ENCODE measurements around the gene PCDH9. TPM values are rescaled to one million over a fixed set of nuclear protein-coding genes. Genes with fewer than 3 reads are reported as not detected.
A peak's percentile ranks its signal among the peaks of the same experiment; 100 is the strongest.

The PCDH9 gene
- polyA plus RNA-seq, 1 of the 3 experiments (the other 2 are of a cell fraction) = 1.3 TPM

DNA sequence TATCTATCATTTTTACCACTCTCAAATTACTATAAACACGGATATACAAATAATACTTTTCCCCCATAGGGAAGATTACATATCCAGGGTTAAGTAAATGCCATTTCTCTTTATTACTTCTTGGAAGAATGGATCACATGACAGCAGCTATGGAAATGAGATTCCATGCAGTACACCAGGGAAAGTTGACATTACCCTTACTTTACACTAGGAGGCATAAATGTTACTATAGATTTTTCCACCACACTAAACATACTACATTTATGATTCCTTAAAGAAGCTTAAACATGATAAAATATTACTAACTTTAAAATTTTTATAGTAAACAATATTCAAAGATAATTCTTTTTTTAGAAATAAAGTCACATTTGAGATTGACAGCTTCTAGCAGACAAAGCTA lies 611.4 kb downstream of the PCDH9 start:
- no peaks in the 10 kb centered on the region for H3F3A ChIP-seq (replicated peaks; ENCODE audit: insufficient read depth)
- peak; percentile 60 for TF ChIP-seq CTCF (IDR thresholded peaks at IDR 0.05)
- TF ChIP-seq, protein P1, sequence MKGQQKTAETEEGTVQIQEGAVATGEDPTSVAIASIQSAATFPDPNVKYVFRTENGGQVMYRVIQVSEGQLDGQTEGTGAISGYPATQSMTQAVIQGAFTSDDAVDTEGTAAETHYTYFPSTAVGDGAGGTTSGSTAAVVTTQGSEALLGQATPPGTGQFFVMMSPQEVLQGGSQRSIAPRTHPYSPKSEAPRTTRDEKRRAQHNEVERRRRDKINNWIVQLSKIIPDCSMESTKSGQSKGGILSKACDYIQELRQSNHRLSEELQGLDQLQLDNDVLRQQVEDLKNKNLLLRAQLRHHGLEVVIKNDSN (IDR thresholded peaks at IDR 0.05; ENCODE audit: borderline replicate concordance, low read depth) = peak; percentile 44; the same call in 1 of the 2 replicates
- TF ChIP-seq, protein P2, sequence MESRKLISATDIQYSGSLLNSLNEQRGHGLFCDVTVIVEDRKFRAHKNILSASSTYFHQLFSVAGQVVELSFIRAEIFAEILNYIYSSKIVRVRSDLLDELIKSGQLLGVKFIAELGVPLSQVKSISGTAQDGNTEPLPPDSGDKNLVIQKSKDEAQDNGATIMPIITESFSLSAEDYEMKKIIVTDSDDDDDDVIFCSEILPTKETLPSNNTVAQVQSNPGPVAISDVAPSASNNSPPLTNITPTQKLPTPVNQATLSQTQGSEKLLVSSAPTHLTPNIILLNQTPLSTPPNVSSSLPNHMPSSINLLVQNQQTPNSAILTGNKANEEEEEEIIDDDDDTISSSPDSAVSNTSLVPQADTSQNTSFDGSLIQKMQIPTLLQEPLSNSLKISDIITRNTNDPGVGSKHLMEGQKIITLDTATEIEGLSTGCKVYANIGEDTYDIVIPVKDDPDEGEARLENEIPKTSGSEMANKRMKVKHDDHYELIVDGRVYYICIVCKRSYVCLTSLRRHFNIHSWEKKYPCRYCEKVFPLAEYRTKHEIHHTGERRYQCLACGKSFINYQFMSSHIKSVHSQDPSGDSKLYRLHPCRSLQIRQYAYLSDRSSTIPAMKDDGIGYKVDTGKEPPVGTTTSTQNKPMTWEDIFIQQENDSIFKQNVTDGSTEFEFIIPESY (IDR thresholded peaks at IDR 0.05; ENCODE audit: borderline replicate concordance, low read depth) = no peak
- no peak for TF ChIP-seq NFIC (IDR thresholded peaks at IDR 0.05; ENCODE audit: borderline replicate concordance)
- TF ChIP-seq, protein P3, sequence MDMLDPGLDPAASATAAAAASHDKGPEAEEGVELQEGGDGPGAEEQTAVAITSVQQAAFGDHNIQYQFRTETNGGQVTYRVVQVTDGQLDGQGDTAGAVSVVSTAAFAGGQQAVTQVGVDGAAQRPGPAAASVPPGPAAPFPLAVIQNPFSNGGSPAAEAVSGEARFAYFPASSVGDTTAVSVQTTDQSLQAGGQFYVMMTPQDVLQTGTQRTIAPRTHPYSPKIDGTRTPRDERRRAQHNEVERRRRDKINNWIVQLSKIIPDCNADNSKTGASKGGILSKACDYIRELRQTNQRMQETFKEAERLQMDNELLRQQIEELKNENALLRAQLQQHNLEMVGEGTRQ (IDR thresholded peaks at IDR 0.05; ENCODE audit: borderline replicate concordance, low read depth, low read length) = 0 out of 2 replicates have a peak, but pooled peaks have one; percentile 7
- no peak for TF ChIP-seq FOXJ3 (CRISPR knock-in tag; IDR thresholded peaks at IDR 0.05)
- no peak for TF ChIP-seq SIN3A (IDR thresholded peaks at IDR 0.05; ENCODE audit: borderline replicate concordance, low read depth, low read length)
- TF ChIP-seq RAD21 (IDR thresholded peaks at IDR 0.05; ENCODE audit: low read length) = peak; percentile 63
- no peak for TF ChIP-seq YY1 (IDR thresholded peaks at IDR 0.05; ENCODE audit: low read depth)
- TF ChIP-seq GABPA (IDR thresholded peaks at IDR 0.05; ENCODE audit: low read depth) = no peak
- no peak for TF ChIP-seq EZH2phosphoT487 (IDR thresholded peaks at IDR 0.05; ENCODE audit: borderline replicate concordance, low read depth)
- TF ChIP-seq RXRA (IDR thresholded peaks at IDR 0.05; ENCODE audit: borderline replicate concordance, low read depth) = no peak
- no peak for TF ChIP-seq FOSL2 (IDR thresholded peaks at IDR 0.05; ENCODE audit: borderline replicate concordance, low read depth)
- TF ChIP-seq TAF1 (IDR thresholded peaks at IDR 0.05; ENCODE audit: borderline replicate concordance, low read depth, low read length) = no peak
- no peak for TF ChIP-seq POLR2AphosphoS5 (IDR thresholded peaks at IDR 0.05; ENCODE audit: low read depth, low read length)
- TF ChIP-seq FOXM1 (IDR thresholded peaks at IDR 0.05; ENCODE audit: low read depth) = no peak
- no peak for TF ChIP-seq RFX5 (IDR thresholded peaks at IDR 0.05; ENCODE audit: low read length)
- TF ChIP-seq IRF3 (IDR thresholded peaks at IDR 0.05; ENCODE audit: low read depth, low read length) = no peak
- TF ChIP-seq ELF1 (IDR thresholded peaks at IDR 0.05) = no peak
- peak; percentile 56 for TF ChIP-seq SMC3 (IDR thresholded peaks at IDR 0.05; ENCODE audit: low read depth, low read length)
- no peak for TF ChIP-seq GATA2 (CRISPR knock-in tag; IDR thresholded peaks at IDR 0.05)
- no peak for TF ChIP-seq RCOR1 (IDR thresholded peaks at IDR 0.05; ENCODE audit: low read length)
- no peak for TF ChIP-seq TCF12 (IDR thresholded peaks at IDR 0.05)
- TF ChIP-seq NRF1 (IDR thresholded peaks at IDR 0.05; ENCODE audit: low read depth, low read length) = no peak
- TF ChIP-seq, protein P4, sequence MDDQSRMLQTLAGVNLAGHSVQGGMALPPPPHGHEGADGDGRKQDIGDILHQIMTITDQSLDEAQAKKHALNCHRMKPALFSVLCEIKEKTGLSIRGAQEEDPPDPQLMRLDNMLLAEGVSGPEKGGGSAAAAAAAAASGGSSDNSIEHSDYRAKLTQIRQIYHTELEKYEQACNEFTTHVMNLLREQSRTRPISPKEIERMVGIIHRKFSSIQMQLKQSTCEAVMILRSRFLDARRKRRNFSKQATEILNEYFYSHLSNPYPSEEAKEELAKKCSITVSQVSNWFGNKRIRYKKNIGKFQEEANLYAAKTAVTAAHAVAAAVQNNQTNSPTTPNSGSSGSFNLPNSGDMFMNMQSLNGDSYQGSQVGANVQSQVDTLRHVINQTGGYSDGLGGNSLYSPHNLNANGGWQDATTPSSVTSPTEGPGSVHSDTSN (IDR thresholded peaks at IDR 0.05) = no peak
- no peak for TF ChIP-seq MXI1 (IDR thresholded peaks at IDR 0.05; ENCODE audit: low read depth, low read length)
- TF ChIP-seq MEF2A (IDR thresholded peaks at IDR 0.05; ENCODE audit: borderline replicate concordance, low read depth) = no peak
- TF ChIP-seq TEAD4 (IDR thresholded peaks at IDR 0.05; ENCODE audit: borderline replicate concordance, insufficient read depth) = no peak
- peak; percentile 48 for DNase-seq
- no peaks in the 10 kb centered on the region for H4K20me1 ChIP-seq (ENCODE audit: insufficient read depth)
- H3K4me3 ChIP-seq (ENCODE audit: low read depth in 2 of 2, low read length in 1 of 2) = no peak overlapping the region
- H3K27ac ChIP-seq (ENCODE audit: low read depth in 2 of 2, low read length in 1 of 2) = no peak overlapping the region
- H3K9ac ChIP-seq = no peak overlapping the region
- H2AFZ ChIP-seq (ENCODE audit: low read depth) = no peak overlapping the region
- CTCF ChIA-PET = interaction anchor here (0.7 to 1.7 kb wide), 18 partner anchors 10 to 614 kb away, joined by 3 to 12 read pairs (median 3); no protein-coding TSS in a partner anchor
- no peaks in the 10 kb centered on the region for H3K27me3 ChIP-seq (ENCODE audit: insufficient read depth)
- H3K4me1 ChIP-seq (ENCODE audit: control insufficient read depth in 1 of 2, insufficient read depth in 2 of 2, low read depth in 1 of 2, low read length in 1 of 2) = no peaks in the 10 kb centered on the region
- 32% methylated on average over 1 of the region's 1 CpG for WGBS (ENCODE audit: low lambda C conversion rate)
- H3K79me2 ChIP-seq (ENCODE audit: insufficient read depth) = no peaks in the 10 kb centered on the region
- no peaks in the 10 kb centered on the region; the same call in 1 of the 2 replicates for H3K9me3 ChIP-seq
- no peak overlapping the region for H3K4me2 ChIP-seq
- H3K36me3 ChIP-seq (replicated peaks in 1 of 2; ENCODE audit: control insufficient read depth in 1 of 2, insufficient read depth in 2 of 2, low read length in 1 of 2) = no peaks in the 10 kb centered on the region
- H3K9me2 ChIP-seq = no peaks in the 10 kb centered on the region
- POLR2A ChIA-PET = no interaction called here

Data from SK-N-SH (cell line).